H1 (cell line): ENCODE measurements around the gene ESR1. TPM values are rescaled to one million over a fixed set of nuclear protein-coding genes. Genes with fewer than 3 reads are reported as not detected.

Experiments used
- CTCF ChIA-PET: fragments of 300-600 bp; sonication (Branson Sonifier 250); formaldehyde crosslinking; loops from one replicate; lab custom pipeline; 2021; ENCODE audit not compliant: partially characterized antibody; lab: Charles Lee
- POLR2A ChIA-PET: fragments of 300-600 bp; sonication (Branson Sonifier 250); formaldehyde crosslinking; loops from one replicate; lab custom pipeline; 2021; ENCODE audit warnings: inconsistent platforms; ENCODE audit not compliant: partially characterized antibody; lab: Charles Lee
- DNase-seq, 2 experiments: peaks; one replicate each; pipeline versions ENCODE4 v3.0.0 to v3.0.0-alpha.2; 2010 to 2022; ENCODE audit warnings: low spot score in 2 of 2, low read depth in 1 of 2, mixed read lengths in 1 of 2
- FAIRE-seq: peaks from 2 replicates; lab custom pipeline; 2011; peaks lifted over from hg19 to GRCh38; lab: Jason Lieb, UNC
- H2AFZ ChIP-seq: 2 replicates; pipeline ENCODE4 v1.8.1; 2012; ENCODE audit warnings: low read length, inconsistent platforms
- H2AK5ac ChIP-seq: 2 replicates; pipeline ENCODE4 v1.6.1; 2013; ENCODE audit warnings: low read depth, low read length
- H2BK120ac ChIP-seq: replicated peaks from 2 replicates; pipeline ENCODE3; 2013; ENCODE audit warnings: low read depth, low read length, inconsistent platforms
- H2BK12ac ChIP-seq: 2 replicates; pipeline ENCODE4 v1.6.1; 2013; ENCODE audit warnings: low read depth, low read length
- H2BK15ac ChIP-seq: 2 replicates; pipeline ENCODE4 v1.6.1; 2013; ENCODE audit warnings: low read length
- H2BK20ac ChIP-seq: 2 replicates; pipeline ENCODE4 v1.6.1; 2013; ENCODE audit warnings: low read length
- H2BK5ac ChIP-seq: 2 replicates; pipeline ENCODE4 v1.6.1; 2013; ENCODE audit warnings: low read depth, low read length
- H3K14ac ChIP-seq: 2 replicates; pipeline ENCODE4 v1.6.1; 2013; ENCODE audit warnings: inconsistent platforms; ENCODE audit not compliant: insufficient read length
- H3K18ac ChIP-seq: 2 replicates; pipeline ENCODE4 v1.6.1; 2013; ENCODE audit warnings: low read length; ENCODE audit errors: extremely low read depth
- H3K23ac ChIP-seq: 2 replicates; pipeline ENCODE4 v1.6.1; 2013; ENCODE audit warnings: inconsistent platforms; ENCODE audit not compliant: insufficient read length
- H3K23me2 ChIP-seq: 2 replicates; pipeline ENCODE4 v1.6.1; 2013; ENCODE audit warnings: low read depth, low read length
- H3K27ac ChIP-seq: 2 replicates; pipeline ENCODE4 v1.6.1; 2011; ENCODE audit warnings: low read depth, low read length, inconsistent platforms
- H3K27me3 ChIP-seq, 4 experiments: replicated peaks in 1 of 4; 1 replicate in 1 of 4; 2 replicates in 3 of 4; pipeline versions ENCODE4 v1.6.1 to v1.8.1; 2011 to 2013; ENCODE audit warnings: low read length in 3 of 4, mild to moderate bottlenecking in 3 of 4, inconsistent platforms in 2 of 4, mixed read lengths in 2 of 4, moderate library complexity in 1 of 4; ENCODE audit not compliant: control insufficient read depth in 3 of 4, insufficient read depth in 3 of 4; ENCODE audit errors: extremely low read depth in 1 of 4
- H3K36me3 ChIP-seq, 4 experiments: 2 replicates each; pipeline versions ENCODE4 v1.6.1 to v1.8.1; 2011 to 2013; ENCODE audit warnings: mild to moderate bottlenecking in 4 of 4, low read length in 3 of 4, moderate library complexity in 2 of 4, control low read depth in 1 of 4, inconsistent platforms in 1 of 4; ENCODE audit not compliant: insufficient read depth in 4 of 4, control insufficient read depth in 2 of 4
- H3K4ac ChIP-seq: replicated peaks from 2 replicates; pipeline ENCODE3; 2013; ENCODE audit warnings: low read length, low read depth, mixed read lengths, inconsistent platforms; ENCODE audit not compliant: insufficient read length
- H3K4me1 ChIP-seq, 4 experiments: replicated peaks in 1 of 4; 1 replicate in 1 of 4; 2 replicates in 3 of 4; pipeline versions ENCODE4 v1.6.1 to v1.8.1; 2011 to 2013; ENCODE audit warnings: low read length in 3 of 4, inconsistent platforms in 2 of 4, mixed read lengths in 1 of 4; ENCODE audit not compliant: insufficient read depth in 4 of 4, control insufficient read depth in 3 of 4
- H3K4me2 ChIP-seq, 2 experiments: 2 replicates each; pipeline versions ENCODE4 v1.6.1 to v1.8.1; 2011 to 2013; ENCODE audit warnings: low read depth in 2 of 2, low read length in 2 of 2, control low read depth in 1 of 2, inconsistent platforms in 1 of 2, mild to moderate bottlenecking in 1 of 2; ENCODE audit not compliant: insufficient read depth in 1 of 2
- H3K4me3 ChIP-seq, 4 experiments: fragments of 200-600, 300-600 bp in 1 of 4; sonication (generic), shearing (Covaris generic), sonication (Bioruptor Twin) in 1 of 4; 2 replicates each; pipeline versions ENCODE4 v1.5.1 to v1.8.1; 2011 to 2016; ENCODE audit warnings: low read length in 4 of 4, low read depth in 3 of 4, control low read depth in 2 of 4, inconsistent platforms in 2 of 4, mild to moderate bottlenecking in 2 of 4, mixed read lengths in 1 of 4, moderate library complexity in 1 of 4; ENCODE audit not compliant: insufficient read depth in 2 of 4; ENCODE audit errors: extremely low read depth in 1 of 4
- H3K56ac ChIP-seq: replicated peaks from 2 replicates; pipeline ENCODE3; 2013; ENCODE audit warnings: low read depth, mild to moderate bottlenecking, mixed read lengths, low read length, inconsistent platforms; ENCODE audit not compliant: insufficient read length
- H3K79me1 ChIP-seq: 2 replicates; pipeline ENCODE4 v1.6.1; 2013; ENCODE audit warnings: low read depth, low read length, control low read depth
- H3K79me2 ChIP-seq, 2 experiments: 2 replicates each; pipeline versions ENCODE4 v1.6.1 to v1.8.1; 2012 to 2013; ENCODE audit warnings: low read length in 2 of 2, mild to moderate bottlenecking in 2 of 2, inconsistent platforms in 1 of 2; ENCODE audit not compliant: insufficient read depth in 2 of 2, control insufficient read depth in 1 of 2
- H3K9ac ChIP-seq, 4 experiments: replicated peaks in 1 of 4; 1 replicate in 1 of 4; 2 replicates in 3 of 4; pipeline versions ENCODE4 v1.6.1 to v1.8.1; 2011 to 2013; ENCODE audit warnings: low read depth in 3 of 4, low read length in 3 of 4, control low read depth in 2 of 4, mild to moderate bottlenecking in 2 of 4, moderate library complexity in 2 of 4, inconsistent platforms in 1 of 4; ENCODE audit errors: extremely low read depth in 1 of 4
- H3K9me3 ChIP-seq, 2 experiments: 2 replicates each; pipeline versions ENCODE4 v1.6.1 to v1.8.1; 2012 to 2013; ENCODE audit warnings: mild to moderate bottlenecking in 2 of 2, moderate library complexity in 2 of 2, control low read depth in 1 of 2, inconsistent platforms in 1 of 2, low read depth in 1 of 2, low read length in 1 of 2, mixed read lengths in 1 of 2; ENCODE audit not compliant: insufficient read depth in 2 of 2
- H4K20me1 ChIP-seq, 2 experiments: replicated peaks in 1 of 2; 2 replicates each; pipeline versions ENCODE3 to v1.8.1; 2011 to 2013; ENCODE audit warnings: inconsistent platforms in 2 of 2, low read length in 2 of 2, mild to moderate bottlenecking in 1 of 2; ENCODE audit not compliant: insufficient read depth in 2 of 2, control insufficient read depth in 1 of 2
- H4K5ac ChIP-seq: 2 replicates; pipeline ENCODE4 v1.6.1; 2013; ENCODE audit warnings: low read length, low read depth, mixed read lengths, inconsistent platforms; ENCODE audit not compliant: insufficient read length
- H4K8ac ChIP-seq: 2 replicates; pipeline ENCODE4 v1.8.0; 2013; ENCODE audit warnings: mild to moderate bottlenecking, moderate library complexity, low read length, inconsistent platforms; ENCODE audit not compliant: insufficient read depth; ENCODE audit errors: extremely low read depth
- H4K91ac ChIP-seq: replicated peaks from 2 replicates; pipeline ENCODE3; 2013; ENCODE audit warnings: low read length, mixed read lengths, inconsistent platforms; ENCODE audit not compliant: insufficient read length
- ATF2 ChIP-seq: IDR thresholded peaks from 2 replicates; pipeline ENCODE4 v1.6.1; 2012; ENCODE audit warnings: low read length, inconsistent platforms
- EP300 ChIP-seq, 2 experiments: IDR thresholded peaks; 1 replicate in 1 of 2; 2 replicates in 1 of 2; pipeline ENCODE4 v1.6.1; 2011 to 2012; ENCODE audit warnings: low read depth in 2 of 2, low read length in 2 of 2, mild to moderate bottlenecking in 2 of 2, borderline replicate concordance in 1 of 2, inconsistent platforms in 1 of 2, moderate library complexity in 1 of 2
- FOSL1 ChIP-seq: IDR thresholded peaks from 2 replicates; pipeline ENCODE4 v1.6.1; 2011; ENCODE audit warnings: mild to moderate bottlenecking, low read depth, low read length, moderate library complexity; ENCODE audit not compliant: insufficient read depth
- JUND ChIP-seq: IDR thresholded peaks from 2 replicates; pipeline ENCODE4 v1.6.1; 2011; ENCODE audit warnings: mild to moderate bottlenecking, improper control_type of control experiment, low read length
- RFX5 ChIP-seq: IDR thresholded peaks from 2 replicates; pipeline ENCODE4 v1.6.1; 2011; ENCODE audit warnings: low read depth, low read length, improper control_type of control experiment, borderline replicate concordance
- SP2 ChIP-seq: IDR thresholded peaks from 2 replicates; pipeline ENCODE4 v1.6.1; 2012; ENCODE audit warnings: mild to moderate bottlenecking, low read length, inconsistent platforms
- YY1 ChIP-seq: IDR thresholded peaks from 2 replicates; pipeline ENCODE4 v1.6.1; 2011; ENCODE audit warnings: low read depth, mild to moderate bottlenecking, low read length
- WGBS, 2 experiments: shearing (Covaris generic) in 1 of 2; methylation state at CpG; one replicate each; pipeline versions ENCODE4 v1.1.6 to v1.1.7; 2013 to 2015; ENCODE audit warnings: low lambda C conversion rate in 2 of 2, mixed read lengths in 2 of 2, inconsistent platforms in 1 of 2, low coverage in 1 of 2, missing lambda C conversion rate in 1 of 2; ENCODE audit not compliant: insufficient replicate concordance in 2 of 2, insufficient coverage in 1 of 2, insufficient read length in 1 of 2; ENCODE audit errors: extremely low coverage in 1 of 2, missing lambda C conversion rate in 1 of 2; 5-methylcytosine and 5-hydroxymethylcytosine counted together
- polyA plus RNA-seq, 7 experiments: library from polyadenylated mRNA; depleted of rRNA in 3 of 7; stranded (reverse) in 5 of 7; unstranded in 2 of 7; fragments of >200 nt in 5 of 7; fragments of 200-250 nt in 2 of 7; gene quantifications; 1 replicate in 5 of 7; 2 replicates in 1 of 7; 4 replicates in 1 of 7; pipeline versions ENCODE4 v1.2.1 to v1.2.3, GENCODE V29; 2011 to 2013; ENCODE audit warnings: missing spikeins in 2 of 7, mixed read lengths in 2 of 7
- total RNA-seq: library from RNA; stranded (reverse); fragmentation: NEBNext Ultra II Directional; extraction: Animal tissue kit (Norgen Biotek cat#: 25700); gene quantifications from 2 replicates; pipeline ENCODE4 v1.2.1, GENCODE V29; 2021

ESR1 gene
- total and polyA plus RNA-seq, 2 of the 8 experiments (the other 6 are each of a cell fraction or from before 2014, with no cell fraction given), result 0.03 to 0.17 TPM

- H2BK12ac ChIP-seq, result no peak overlapping the region
- H3K27ac ChIP-seq, result no peak overlapping the region
- H4K8ac ChIP-seq, result no peak overlapping the region
- H3K4me2 ChIP-seq, result no peak overlapping the region
- H3K9me3 ChIP-seq, result no peaks in the 10 kb centered on the region
- FAIRE-seq (no peak), DNase-seq (no peak)
- no peaks in the 10 kb centered on the region for H3K36me3 ChIP-seq
- no peak overlapping the region for H3K9ac ChIP-seq
- H4K20me1 ChIP-seq, result no peaks in the 10 kb centered on the region
- no peak overlapping the region for H3K23ac ChIP-seq
- H2BK120ac ChIP-seq, result no peak overlapping the region
- no peak overlapping the region for H2AFZ ChIP-seq
- H2AK5ac ChIP-seq, result no peak overlapping the region
- TF ChIP-seq FOSL1 (no peak), YY1 (no peak), JUND (no peak), EP300 (IDR thresholded peaks at IDR 0.05; ENCODE audit: borderline replicate concordance in 1 of 2, low read depth in 2 of 2, low read length in 2 of 2) (no peak), SP2 (no peak), ATF2 (no peak), RFX5 (no peak)
- H3K23me2 ChIP-seq, result no peaks in the 10 kb centered on the region
- no peak overlapping the region for H3K56ac ChIP-seq
- no peaks in the 10 kb centered on the region for H3K4me1 ChIP-seq
- no peak overlapping the region for H4K91ac ChIP-seq
- no peak overlapping the region for H3K18ac ChIP-seq
- no peak overlapping the region for H3K4me3 ChIP-seq
- ChIA-PET CTCF (interaction anchor here (0.9 to 4.5 kb wide), 6 partner anchors 12 to 382 kb away, joined by 3 to 29 read pairs (median 4); no protein-coding TSS in a partner anchor), POLR2A (no interaction called here)
- no peak overlapping the region for H2BK15ac ChIP-seq
- no peaks in the 10 kb centered on the region for H3K79me2 ChIP-seq
- H2BK5ac ChIP-seq, result no peak overlapping the region
- no peak overlapping the region for H2BK20ac ChIP-seq
- H3K14ac ChIP-seq, result no peak overlapping the region
- 92% methylated on average over 12 of the region's 12 CpGs; no CpG with 5 or more reads in 1 of the 2 experiments for WGBS, 2 experiments
- H3K4ac ChIP-seq, result no peak overlapping the region
- no peaks in the 10 kb centered on the region for H3K79me1 ChIP-seq
- H4K5ac ChIP-seq, result no peak overlapping the region
- H3K27me3 ChIP-seq, result no peaks in the 10 kb centered on the region
Observed at GRCh38 chr6:152122434-152122833, 315.0 kb downstream of the ESR1 start.
